ENCODE results near the gene PLCH1. TPM values are rescaled to one million over a fixed set of nuclear protein-coding genes. Genes with fewer than 3 reads are reported as not detected.

The PLCH1 gene
- total RNA-seq, 1 experiment from 2014 or later, result 1.4 TPM

- CTCF ChIA-PET, result no interaction called here
- Histone ChIP-seq H2AFZ (no peak overlapping the region), H3K27me3 (ENCODE audit: insufficient read depth, low read depth) (no peaks in the 10 kb centered on the region), H3F3A (ENCODE audit: insufficient read depth, low read depth) (peaks cover 11% of the 10 kb centered on the region; the same call in 1 of the 2 replicates), H3K9me2 (ENCODE audit: insufficient read depth) (no peaks in the 10 kb centered on the region), H3K79me2 (ENCODE audit: low read depth) (no peaks in the 10 kb centered on the region), H3K27ac (no peak overlapping the region), H3K4me3 (no peak overlapping the region), H3K9me3 (ENCODE audit: insufficient read depth, low read depth) (no peaks in the 10 kb centered on the region), H3K4me1 (replicated peaks; ENCODE audit: insufficient read depth) (peaks cover 28% of the 10 kb centered on the region), H4K20me1 (ENCODE audit: insufficient read depth) (no peaks in the 10 kb centered on the region), H3K4me2 (no peak overlapping the region), H3K36me3 (ENCODE audit: low read depth) (no peaks in the 10 kb centered on the region)
- no TSS peak for BruUV-seq (replicated peaks)
- no peak for TF ChIP-seq EZH2 (IDR thresholded peaks at IDR 0.05; ENCODE audit: low read depth)
- TF ChIP-seq, protein P1, sequence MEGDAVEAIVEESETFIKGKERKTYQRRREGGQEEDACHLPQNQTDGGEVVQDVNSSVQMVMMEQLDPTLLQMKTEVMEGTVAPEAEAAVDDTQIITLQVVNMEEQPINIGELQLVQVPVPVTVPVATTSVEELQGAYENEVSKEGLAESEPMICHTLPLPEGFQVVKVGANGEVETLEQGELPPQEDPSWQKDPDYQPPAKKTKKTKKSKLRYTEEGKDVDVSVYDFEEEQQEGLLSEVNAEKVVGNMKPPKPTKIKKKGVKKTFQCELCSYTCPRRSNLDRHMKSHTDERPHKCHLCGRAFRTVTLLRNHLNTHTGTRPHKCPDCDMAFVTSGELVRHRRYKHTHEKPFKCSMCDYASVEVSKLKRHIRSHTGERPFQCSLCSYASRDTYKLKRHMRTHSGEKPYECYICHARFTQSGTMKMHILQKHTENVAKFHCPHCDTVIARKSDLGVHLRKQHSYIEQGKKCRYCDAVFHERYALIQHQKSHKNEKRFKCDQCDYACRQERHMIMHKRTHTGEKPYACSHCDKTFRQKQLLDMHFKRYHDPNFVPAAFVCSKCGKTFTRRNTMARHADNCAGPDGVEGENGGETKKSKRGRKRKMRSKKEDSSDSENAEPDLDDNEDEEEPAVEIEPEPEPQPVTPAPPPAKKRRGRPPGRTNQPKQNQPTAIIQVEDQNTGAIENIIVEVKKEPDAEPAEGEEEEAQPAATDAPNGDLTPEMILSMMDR (conservative IDR thresholded peaks at IDR 0.05), result no peak
- no peak for DNase-seq
- POLR2A ChIA-PET (ENCODE audit: unreplicated experiment), result no interaction called here
- intact Hi-C loops (cut with micrococcal nuclease; ENCODE audit: unreplicated experiment), result loop anchor here (10.0 kb wide), 1 partner anchor 57 kb away; the partner anchor contains the start of gene C3orf33
Observed at GRCh38 chr3:155747286-155747945, 2.5 kb upstream of the PLCH1 start.

GRCh38 chr3:155746703-155747102 is 1.8 kb upstream of the PLCH1 start:
- intact Hi-C loops (cut with micrococcal nuclease; ENCODE audit: unreplicated experiment), result loop anchor here (10.0 kb wide), 1 partner anchor 58 kb away; the partner anchor contains the start of gene C3orf33
- H3K79me2 ChIP-seq (ENCODE audit: low read depth), result no peaks in the 10 kb centered on the region
- no peak for TF ChIP-seq EZH2 (IDR thresholded peaks at IDR 0.05; ENCODE audit: low read depth)
- TF ChIP-seq, protein P1 (conservative IDR thresholded peaks at IDR 0.05), result no peak
- no peak overlapping the region for H3K4me3 ChIP-seq
- peaks cover 11% of the 10 kb centered on the region; the same call in 1 of the 2 replicates for H3F3A ChIP-seq (ENCODE audit: insufficient read depth, low read depth)
- no peaks in the 10 kb centered on the region for H4K20me1 ChIP-seq (ENCODE audit: insufficient read depth)
- H3K27ac ChIP-seq, result no peak overlapping the region
- no peak for DNase-seq
- no peaks in the 10 kb centered on the region for H3K27me3 ChIP-seq (ENCODE audit: insufficient read depth, low read depth)
- ChIA-PET POLR2A (ENCODE audit: unreplicated experiment) (no interaction called here), CTCF (no interaction called here)
- no peaks in the 10 kb centered on the region for H3K9me3 ChIP-seq (ENCODE audit: insufficient read depth, low read depth)
- H3K4me2 ChIP-seq, result no peak overlapping the region
- H3K36me3 ChIP-seq (ENCODE audit: low read depth), result no peaks in the 10 kb centered on the region
- H3K9me2 ChIP-seq (ENCODE audit: insufficient read depth), result no peaks in the 10 kb centered on the region
- no peak overlapping the region for H2AFZ ChIP-seq
- BruUV-seq (replicated peaks), result no TSS peak
- H3K4me1 ChIP-seq (replicated peaks; ENCODE audit: insufficient read depth), result peaks cover 32% of the 10 kb centered on the region

DNA sequence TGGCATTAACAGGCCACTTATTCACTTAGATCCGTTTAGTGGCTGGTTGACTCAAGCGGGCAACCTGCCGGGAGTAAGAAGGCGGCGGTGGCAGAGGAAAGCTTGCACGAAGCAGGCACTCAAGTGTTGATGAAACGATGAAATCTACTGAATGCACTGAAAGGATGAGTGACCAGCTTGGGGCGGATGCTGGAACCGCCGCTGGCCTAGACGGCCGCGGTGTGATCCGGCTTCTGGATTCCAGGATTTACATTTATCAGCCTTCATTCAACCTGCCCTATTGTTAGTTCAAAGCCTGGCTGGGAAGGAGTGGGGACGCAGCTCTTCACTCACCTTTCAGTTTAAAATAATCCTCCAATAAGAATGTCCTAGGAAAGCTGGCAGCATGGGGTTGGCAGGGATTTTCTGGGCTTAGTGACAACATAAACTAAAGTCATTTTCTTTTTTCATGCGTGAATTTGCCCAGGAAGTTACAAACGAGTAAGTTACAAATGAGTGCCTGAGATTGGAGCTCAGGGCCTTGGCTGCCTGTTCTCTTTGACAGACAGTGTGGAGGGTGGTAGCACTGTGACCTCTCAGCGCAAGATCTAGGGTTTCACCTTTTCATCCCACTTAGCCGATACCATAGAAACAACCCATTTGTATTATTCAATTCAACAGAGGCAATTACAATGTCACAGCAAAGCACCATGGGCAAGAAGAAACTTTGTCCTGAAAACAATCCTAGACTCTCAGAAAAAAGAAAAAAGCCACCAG is 1.1 kb upstream of the PLCH1 start:
- ChIA-PET CTCF (no interaction called here), POLR2A (ENCODE audit: unreplicated experiment) (no interaction called here)
- no peaks in the 10 kb centered on the region for H3K27me3 ChIP-seq (ENCODE audit: insufficient read depth, low read depth)
- no TSS peak for BruUV-seq (replicated peaks)
- H2AFZ ChIP-seq, result no peak overlapping the region
- H3K4me2 ChIP-seq, result no peak overlapping the region
- no peak for DNase-seq
- H3K9me2 ChIP-seq (ENCODE audit: insufficient read depth), result no peaks in the 10 kb centered on the region
- H3K79me2 ChIP-seq (ENCODE audit: low read depth), result no peaks in the 10 kb centered on the region
- peaks cover 11% of the 10 kb centered on the region; the same call in 1 of the 2 replicates for H3F3A ChIP-seq (ENCODE audit: insufficient read depth, low read depth)
- intact Hi-C loops (cut with micrococcal nuclease; ENCODE audit: unreplicated experiment), result loop anchor here (2.0 to 10.0 kb wide), 2 partner anchors 59 to 109 kb away; partner anchors contain the start of genes C3orf33 and SLC33A1
- H4K20me1 ChIP-seq (ENCODE audit: insufficient read depth), result no peaks in the 10 kb centered on the region
- peaks cover 33% of the 10 kb centered on the region for H3K4me1 ChIP-seq (replicated peaks; ENCODE audit: insufficient read depth)
- no peak overlapping the region for H3K4me3 ChIP-seq
- no peak overlapping the region for H3K27ac ChIP-seq
- TF ChIP-seq EZH2 (IDR thresholded peaks at IDR 0.05; ENCODE audit: low read depth), result no peak
- TF ChIP-seq, protein P1 (conservative IDR thresholded peaks at IDR 0.05), result no peak
- no peaks in the 10 kb centered on the region for H3K9me3 ChIP-seq (ENCODE audit: insufficient read depth, low read depth)
- no peaks in the 10 kb centered on the region for H3K36me3 ChIP-seq (ENCODE audit: low read depth)
